K562 (cell line): ENCODE data around the gene PCGF6.

ENCODE experiments used
- BRCA1 ChIP-seq, 2 experiments: fragments of 450-650 bp in 1 of 2; sonication (generic) in 1 of 2; formaldehyde crosslinking in 1 of 2; IDR thresholded peaks; 2 replicates each; pipeline versions ENCODE4 v1.5.0 to v1.6.1; 2017 to 2020; ENCODE audit warnings: mild to moderate bottlenecking in 1 of 2, missing genetic modification reagents in 1 of 2
- RB1 ChIP-seq: fragments of 450-650 bp; IDR thresholded peaks from 2 replicates; pipeline ENCODE4 v1.6.1; 2017; ENCODE audit warnings: low read depth, mild to moderate bottlenecking
- SP1 ChIP-seq: sonication (generic); formaldehyde crosslinking; IDR thresholded peaks from 2 replicates; pipeline ENCODE4 v1.8.1; 2022; ENCODE audit warnings: mild to moderate bottlenecking, missing genetic modification reagents
- TAF7 ChIP-seq: fragments of 450-650 bp; IDR thresholded peaks from 2 replicates; pipeline ENCODE4 v1.6.1; 2016; ENCODE audit warnings: missing genetic modification characterization, missing compliant biosample characterization
- ZNF311 ChIP-seq: fragments of 250-450 bp; sonication (Bioruptor Pico); IDR thresholded peaks from 2 replicates; pipeline ENCODE4 v1.4.0; 2020; ENCODE audit warnings: mild to moderate bottlenecking, moderate library complexity
- ZNF639 ChIP-seq, 2 experiments: fragments of 200-800 bp in 1 of 2; sonication (Bioruptor generic) in 1 of 2; sonication (generic) in 1 of 2; formaldehyde crosslinking in 1 of 2; IDR thresholded peaks in 1 of 2; conservative IDR thresholded peaks in 1 of 2; 2 replicates each; pipeline versions ENCODE4 v1.5.0 to v1.6.1; 2016 to 2020; ENCODE audit warnings: missing compliant biosample characterization in 1 of 2, missing genetic modification characterization in 1 of 2, missing genetic modification reagents in 1 of 2

- TF ChIP-seq RB1 (no peak), SP1 (CRISPR knock-in tag) (no peak), ZNF639 (CRISPR knock-in tag; conservative IDR thresholded peaks at IDR 0.05 in 1 of 2, IDR thresholded peaks at IDR 0.05 in 1 of 2) (no peak), ZNF311 (CRISPR knock-in tag) (no peak), TAF7 (no peak), BRCA1 (IDR thresholded peaks at IDR 0.05) (no peak), BRCA1 (CRISPR knock-in tag; IDR thresholded peaks at IDR 0.05) (no peak)
These were observed 16.4 kb downstream of the PCGF6 start for GRCh38 chr10:103334567-103334966.
